Stimulated activated CD4-positive, alpha-beta T cell treated with anti-CD3 and anti-CD28 coated beads, TNF-alpha, amount 100 ng/mL, for 4 hours (primary cell): ENCODE results near the gene MEIOB.
"Not testable (repeated sequence)": the region's sequence is repeated elsewhere in the genome, so short reads cannot be mapped to it uniquely, and the experiment has no call there.

Experiments used
- DNase-seq, 3 experiments: peaks; one replicate each; pipeline ENCODE4 v3.0.0-alpha.2; 2020; ENCODE audit warnings: low read depth in 3 of 3

MEIOB gene

GRCh38 chr16:1907226-1907860 lies 35.4 kb upstream of the MEIOB start:
- DNase-seq, result no peak

GRCh38 chr16:1906846-1907165 lies 34.8 kb upstream of the MEIOB start:
- no peak for DNase-seq

DNA sequence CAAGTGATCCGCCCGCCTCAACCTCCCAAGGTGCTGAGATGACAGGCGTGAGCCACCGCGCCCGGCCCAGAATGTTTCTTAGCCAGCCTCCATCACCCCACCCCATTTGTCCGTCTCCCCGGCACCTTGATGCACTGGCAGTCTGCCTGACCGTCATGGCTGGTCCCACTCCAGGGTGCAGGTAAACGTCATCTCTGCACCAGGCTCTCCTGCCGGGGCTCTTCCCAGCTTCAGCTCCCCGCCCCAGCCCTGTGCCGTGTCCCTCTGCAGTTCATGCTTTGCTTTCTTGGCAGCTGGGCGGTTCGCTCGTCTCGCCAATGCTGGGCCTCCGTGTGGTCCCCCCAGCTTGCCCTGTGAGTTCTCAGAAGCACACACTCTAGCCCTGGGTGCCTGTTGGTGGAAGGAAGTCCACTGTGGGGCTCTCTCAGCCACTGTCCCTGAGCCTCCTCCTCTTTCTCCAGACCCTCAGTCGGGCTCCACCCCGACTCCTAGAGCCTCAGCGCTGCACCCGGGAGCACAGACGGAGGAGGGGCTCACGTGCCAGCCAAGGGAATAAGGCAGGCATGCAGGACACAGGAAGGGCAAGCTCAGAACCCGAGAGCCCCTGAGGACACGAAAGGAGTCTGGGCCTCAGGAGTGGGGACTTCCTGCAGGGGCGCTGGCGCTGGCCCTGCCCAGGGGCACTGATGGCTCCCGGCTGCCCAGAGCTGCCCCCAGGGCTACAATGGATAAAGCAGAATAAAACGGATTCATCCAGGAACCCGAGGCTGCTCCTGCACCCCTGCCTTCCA lies 34.3 kb upstream of the MEIOB start:
- no peak for DNase-seq

GRCh38 chr16:1903845-1904840 lies 32.2 kb upstream of the MEIOB start:
- no peak for DNase-seq

DNA sequence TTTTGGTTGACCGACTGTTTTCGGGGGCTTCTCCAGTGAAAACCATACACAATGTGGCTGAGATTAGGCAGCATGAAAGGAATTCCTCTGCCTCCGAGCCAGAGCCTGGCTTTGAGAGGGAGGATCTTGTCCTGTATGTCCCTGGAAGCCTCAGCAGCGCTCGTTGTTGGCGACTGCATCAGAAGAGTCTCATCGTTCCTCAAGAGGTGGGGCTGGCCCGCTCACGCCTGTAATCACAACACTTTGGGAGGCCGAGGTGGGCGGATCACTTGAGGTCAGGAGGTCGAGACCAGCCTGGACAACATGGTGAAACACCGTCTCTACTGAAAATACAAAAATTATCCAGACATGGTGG lies 31.2 kb upstream of the MEIOB start:
- DNase-seq, result no peak

- no peak for DNase-seq
Observed at GRCh38 chr16:1902547-1903219, 30.7 kb upstream of the MEIOB start.

- DNase-seq, result no peak
Observed at GRCh38 chr16:1900452-1900774, 28.4 kb upstream of the MEIOB start.

GRCh38 chr16:1899641-1900451 lies 27.9 kb upstream of the MEIOB start:
- no peak for DNase-seq

DNA sequence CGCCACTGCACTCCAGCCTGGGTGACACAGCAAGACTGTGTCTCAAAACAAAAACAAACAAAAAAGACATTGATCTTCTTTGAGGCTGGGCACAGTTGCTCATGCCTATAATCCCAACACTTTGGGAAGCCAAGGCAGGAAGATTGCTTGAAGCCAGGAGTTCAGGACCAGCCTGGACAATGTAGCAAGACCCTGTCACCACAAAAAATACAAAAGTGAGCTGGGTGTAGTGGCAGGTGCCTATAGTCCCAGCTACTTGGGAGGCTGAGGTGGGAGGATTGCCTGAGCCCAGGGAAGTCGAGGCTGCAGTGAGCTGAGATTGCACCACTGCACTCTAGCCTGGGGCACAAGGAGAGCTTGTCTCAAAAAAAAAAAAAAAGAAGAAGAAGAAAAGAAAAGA lies 25.7 kb upstream of the MEIOB start:
- not testable (repeated sequence) for DNase-seq

GRCh38 chr16:1895949-1896675 lies 24.1 kb upstream of the MEIOB start:
- no peak for DNase-seq

DNA sequence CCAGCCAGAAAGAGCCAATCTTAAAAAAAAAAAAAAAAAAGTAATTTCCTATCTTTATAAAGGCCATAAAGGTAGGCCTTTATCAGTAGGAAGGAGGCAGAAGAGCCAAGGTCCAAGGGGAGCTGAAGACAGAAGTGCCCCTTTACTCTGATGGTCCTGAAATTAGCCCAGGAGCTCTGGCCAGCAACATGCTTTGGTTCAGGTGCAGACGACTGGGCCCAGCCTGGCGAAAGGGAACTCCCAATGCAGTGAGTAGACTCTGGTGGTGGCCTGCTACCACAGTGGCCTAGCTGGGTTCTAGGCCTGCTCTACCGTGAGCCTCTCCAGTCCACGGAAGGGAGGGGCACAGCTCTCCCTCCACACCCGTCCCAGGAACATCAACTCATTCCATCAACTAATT lies 23.1 kb upstream of the MEIOB start:
- no peak for DNase-seq

GRCh38 chr16:1890708-1891050 lies 18.7 kb upstream of the MEIOB start:
- no peak for DNase-seq

DNA sequence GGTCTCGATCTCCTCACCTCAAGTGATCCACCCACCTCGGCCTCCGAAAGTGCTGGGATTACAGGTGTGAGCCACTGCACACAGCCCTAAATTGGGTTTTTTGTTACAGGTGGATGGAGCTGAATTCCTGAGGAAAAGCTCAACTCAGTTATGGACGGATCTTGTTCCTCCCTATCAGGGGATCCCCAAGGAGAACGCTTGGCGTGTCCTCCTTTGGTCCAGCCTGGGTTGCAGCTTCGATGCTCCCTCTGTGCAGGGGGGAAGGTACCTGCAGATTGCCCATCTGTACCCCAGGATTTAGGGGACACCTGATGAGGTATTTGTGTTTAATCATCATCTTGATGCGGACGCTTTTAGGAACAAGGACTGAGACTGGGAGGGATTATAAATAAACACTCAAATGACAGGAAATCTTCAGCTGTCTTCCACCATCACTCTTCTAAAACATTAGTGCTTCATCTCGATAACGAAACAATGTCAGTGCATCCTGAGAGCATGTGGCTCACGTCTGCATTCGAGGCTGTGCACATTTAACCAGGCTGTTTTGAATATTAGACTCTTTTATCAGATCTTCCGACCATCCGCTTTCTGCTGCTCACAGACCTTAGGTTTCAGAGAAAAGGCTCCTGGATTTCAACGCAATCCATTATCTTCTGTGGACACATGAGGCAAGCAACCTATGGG lies 18.2 kb upstream of the MEIOB start:
- no peak for DNase-seq

DNA sequence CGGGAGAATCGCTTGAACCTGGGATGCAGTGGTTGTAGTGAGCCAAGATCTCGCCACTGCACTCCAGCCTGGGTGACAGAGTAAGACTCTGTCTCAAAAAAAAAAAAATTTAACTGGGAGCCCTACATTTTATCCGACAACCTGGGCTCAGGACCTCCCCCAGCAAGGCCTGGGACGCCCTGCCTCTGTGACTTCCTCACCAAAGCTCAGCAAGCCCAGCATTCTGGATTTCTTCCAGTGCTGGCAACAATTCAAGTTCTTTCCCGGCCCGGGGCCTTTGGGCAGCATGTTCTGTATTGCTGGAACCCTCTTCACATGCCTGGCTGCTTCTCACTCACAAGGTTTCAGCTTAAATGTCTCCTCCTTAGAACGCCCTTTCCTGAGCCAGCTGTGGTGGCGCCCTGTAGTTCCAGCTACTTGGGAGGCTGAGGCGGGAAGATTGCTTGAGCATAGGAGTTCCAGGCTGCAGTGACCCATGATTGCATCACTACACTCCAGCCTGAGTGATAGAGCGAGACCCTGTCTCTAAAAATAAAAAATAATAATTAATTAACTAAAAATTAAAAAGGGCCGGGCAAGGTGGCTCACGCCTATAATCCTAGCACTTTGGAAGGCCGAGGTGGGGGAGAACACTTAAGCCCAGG lies 15.9 kb upstream of the MEIOB start:
- DNase-seq, result no peak

- no peak for DNase-seq
Observed at GRCh38 chr16:1884889-1885288, 12.9 kb upstream of the MEIOB start.

DNA sequence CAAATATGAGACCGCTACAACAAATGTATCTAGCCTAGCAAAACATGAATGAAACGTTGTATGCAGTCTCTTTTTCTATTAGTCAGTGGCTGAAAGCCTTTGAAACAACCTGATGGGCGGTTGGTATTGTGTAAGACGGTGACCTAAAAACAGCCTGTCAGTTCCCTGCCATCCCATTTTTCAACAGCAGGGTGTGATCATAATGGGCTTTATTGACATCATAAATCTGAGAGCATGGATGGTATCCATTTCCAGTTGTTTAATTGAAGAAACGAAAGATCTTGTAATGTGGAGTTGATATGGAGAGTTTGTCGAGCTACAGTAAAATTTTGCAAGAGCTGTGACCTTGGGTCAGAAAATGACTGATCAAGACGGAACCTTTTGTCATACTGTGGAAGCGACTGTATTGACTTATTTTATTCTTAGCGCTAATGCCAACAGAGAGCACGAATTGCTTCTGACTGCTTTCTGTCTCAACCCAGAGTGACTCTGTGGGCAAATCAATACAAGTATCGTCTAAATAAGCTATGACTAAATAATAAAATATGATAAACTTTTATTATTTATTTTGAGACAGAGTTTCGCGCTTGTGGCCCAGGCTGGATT lies 12.3 kb upstream of the MEIOB start:
- no peak for DNase-seq

DNA sequence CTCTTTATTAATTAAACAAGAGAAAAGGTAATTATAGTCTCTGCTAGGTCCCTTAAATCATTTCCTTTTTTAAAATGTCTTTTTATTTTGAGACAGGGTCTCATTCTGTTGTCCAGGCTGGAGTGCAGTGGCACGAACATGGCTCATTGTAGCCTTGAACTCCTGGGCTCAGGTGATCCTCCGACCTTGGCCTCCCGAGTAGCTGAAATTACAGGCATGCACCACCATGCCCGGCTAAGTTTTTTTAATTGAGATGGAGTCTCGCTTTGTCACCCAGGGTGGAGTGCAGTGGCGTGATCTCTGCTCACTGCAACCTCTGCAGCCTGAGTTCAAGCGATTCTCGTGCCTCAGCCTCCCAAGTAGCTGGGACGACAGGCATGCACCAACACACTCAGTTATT lies 9.2 kb upstream of the MEIOB start:
- not testable (repeated sequence) for DNase-seq

DNA sequence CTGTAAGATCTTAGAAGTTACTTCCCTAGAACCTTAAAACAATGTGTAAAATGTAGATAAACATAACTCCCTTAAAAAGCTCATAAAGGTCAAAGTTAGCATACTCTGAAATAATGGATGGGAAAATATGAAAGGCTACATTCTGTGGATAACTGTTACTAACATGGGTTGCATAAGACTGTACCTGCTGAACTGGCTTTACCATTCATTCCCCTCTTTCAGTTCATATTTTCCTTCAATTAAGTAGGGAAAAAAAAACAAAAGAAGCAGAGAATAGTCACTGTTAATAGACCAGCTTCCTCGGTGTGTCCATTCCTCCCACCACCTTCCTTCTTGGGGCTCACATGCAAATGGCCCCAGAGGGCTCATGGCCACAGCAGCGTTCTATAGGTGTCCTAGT lies 7.5 kb upstream of the MEIOB start:
- DNase-seq, result no peak

DNA sequence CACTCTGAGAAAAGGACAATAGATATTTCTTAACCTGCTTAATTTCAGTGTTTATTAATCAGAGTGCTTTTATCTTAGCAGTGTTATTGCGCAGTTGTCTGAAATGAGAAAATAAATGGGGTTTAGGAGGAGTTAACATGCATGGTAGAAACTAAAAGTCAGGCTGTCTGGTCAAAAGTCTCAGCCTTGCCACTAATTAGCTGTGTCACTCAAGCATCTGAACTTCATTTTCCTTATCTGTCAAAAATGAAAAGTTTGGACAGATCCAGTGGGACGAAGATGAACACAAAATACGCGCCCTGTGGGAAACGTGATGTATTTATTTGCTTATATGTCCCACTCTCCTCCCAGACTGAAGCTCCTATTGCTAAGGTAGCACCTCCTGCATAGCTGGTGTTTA lies 6.3 kb upstream of the MEIOB start:
- no peak for DNase-seq
